Tibial nerve (tissue), 3 donors: ENCODE results near the gene ABI3BP.

Source experiments
- CTCF ChIP-seq, 5 experiments: fragments of 200-600 bp in 3 of 5; fragments of 450-650 bp in 2 of 5; sonication (generic) in 3 of 5; IDR thresholded peaks; one replicate each; pipeline ENCODE4 v1.5.1; 2016 to 2019; ENCODE audit warnings: antibody characterized with exemption in 5 of 5, mild to moderate bottlenecking in 3 of 5, moderate library complexity in 2 of 5
- POLR2A ChIP-seq, 2 donors: fragments of 450-650 bp; IDR thresholded peaks; one replicate each; pipeline ENCODE4 v1.6.1; 2017; ENCODE audit warnings: antibody characterized with exemption in 2 of 2, mild to moderate bottlenecking in 2 of 2, moderate library complexity in 2 of 2

GRCh38 chr3:100789579-100789978 lies 203.6 kb downstream of the ABI3BP start:
- TF ChIP-seq CTCF (IDR thresholded peaks at IDR 0.05) = no peak
- TF ChIP-seq POLR2A (IDR thresholded peaks at IDR 0.05) = no peak
